ENCODE results near the gene CREB5. TPM values are rescaled to one million over a fixed set of nuclear protein-coding genes. Genes with fewer than 3 reads are reported as not detected.

CREB5 gene
- total RNA-seq, 1 donor from 2014 or later = not detected

DNA sequence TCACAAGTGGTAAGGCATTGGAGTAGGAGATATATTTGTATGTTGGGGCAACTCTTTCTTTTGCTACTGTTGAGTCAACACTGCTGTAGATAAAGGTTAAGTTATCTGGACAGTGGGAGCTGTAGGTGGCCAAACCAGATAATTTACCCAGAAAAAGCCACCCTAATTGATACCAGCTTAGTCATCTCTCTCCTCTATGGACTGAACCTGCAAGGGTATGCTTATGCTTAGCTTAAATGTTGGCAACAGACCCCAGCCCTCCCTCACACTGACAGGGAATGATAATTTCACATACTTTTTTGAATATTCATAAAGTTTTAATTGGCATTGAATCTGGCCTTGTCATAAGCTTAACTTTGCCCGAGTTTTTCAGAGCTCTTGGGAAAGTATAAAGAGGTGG lies 66.3 kb downstream of the CREB5 start:
- Mint-ChIP-seq H3K4me1 (ENCODE audit: low read depth) (peaks cover 1% of the 10 kb centered on the region), H3K9me3 (no peaks in the 10 kb centered on the region), H3K27ac (no peak overlapping the region), H3K27me3 (ENCODE audit: low read depth) (peaks cover 8% of the 10 kb centered on the region), H3K36me3 (ENCODE audit: low read depth) (no peaks in the 10 kb centered on the region), H3K4me3 (ENCODE audit: low read depth) (no peak overlapping the region)
- intact Hi-C loops (cut with micrococcal nuclease) = no loop called here
- DNase-seq (ENCODE audit: low spot score) = no peak

GRCh38 chr7:28479507-28479947 lies 67.2 kb downstream of the CREB5 start:
- no peak overlapping the region for H3K27ac Mint-ChIP-seq
- H3K4me1 Mint-ChIP-seq (ENCODE audit: low read depth) = peaks cover 1% of the 10 kb centered on the region
- intact Hi-C loops (cut with micrococcal nuclease) = no loop called here
- H3K4me3 Mint-ChIP-seq (ENCODE audit: low read depth) = no peak overlapping the region
- DNase-seq (ENCODE audit: low spot score) = no peak
- H3K27me3 Mint-ChIP-seq (ENCODE audit: low read depth) = peaks cover 8% of the 10 kb centered on the region
- H3K9me3 Mint-ChIP-seq = no peaks in the 10 kb centered on the region
- no peaks in the 10 kb centered on the region for H3K36me3 Mint-ChIP-seq (ENCODE audit: low read depth)

DNA sequence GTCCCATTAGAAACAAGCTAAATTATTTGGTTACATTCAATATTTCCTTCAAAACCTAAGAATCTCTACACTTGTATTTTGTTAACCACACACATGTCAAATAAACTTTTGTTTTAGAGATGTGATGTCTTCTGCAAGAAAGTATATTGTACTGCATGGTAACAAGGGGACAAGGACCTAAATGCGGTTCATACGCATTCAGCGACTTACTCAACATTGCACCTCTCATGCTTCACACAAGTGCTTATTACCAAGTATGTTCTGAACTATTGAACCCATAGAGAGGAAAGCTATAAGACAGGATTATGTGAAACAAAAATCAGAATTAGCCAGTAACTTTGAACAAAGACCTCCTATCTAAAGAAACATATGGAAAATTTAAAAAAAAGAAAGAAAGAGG lies 68.3 kb downstream of the CREB5 start:
- H3K27ac Mint-ChIP-seq = no peak overlapping the region
- no peak overlapping the region for H3K4me3 Mint-ChIP-seq (ENCODE audit: low read depth)
- peaks cover 8% of the 10 kb centered on the region for H3K27me3 Mint-ChIP-seq (ENCODE audit: low read depth)
- H3K4me1 Mint-ChIP-seq (ENCODE audit: low read depth) = peaks cover 1% of the 10 kb centered on the region
- intact Hi-C loops (cut with micrococcal nuclease) = no loop called here
- H3K36me3 Mint-ChIP-seq (ENCODE audit: low read depth) = no peaks in the 10 kb centered on the region
- DNase-seq (ENCODE audit: low spot score) = no peak
- H3K9me3 Mint-ChIP-seq = no peaks in the 10 kb centered on the region

GRCh38 chr7:28481091-28481926 lies 69.0 kb downstream of the CREB5 start:
- Mint-ChIP-seq H3K4me1 (ENCODE audit: low read depth) (peaks cover 1% of the 10 kb centered on the region), H3K4me3 (ENCODE audit: low read depth) (no peak overlapping the region), H3K9me3 (no peaks in the 10 kb centered on the region), H3K36me3 (ENCODE audit: low read depth) (no peaks in the 10 kb centered on the region), H3K27ac (no peak overlapping the region), H3K27me3 (ENCODE audit: low read depth) (peaks cover 8% of the 10 kb centered on the region)
- DNase-seq (ENCODE audit: low spot score) = no peak
- intact Hi-C loops (cut with micrococcal nuclease) = no loop called here

DNA sequence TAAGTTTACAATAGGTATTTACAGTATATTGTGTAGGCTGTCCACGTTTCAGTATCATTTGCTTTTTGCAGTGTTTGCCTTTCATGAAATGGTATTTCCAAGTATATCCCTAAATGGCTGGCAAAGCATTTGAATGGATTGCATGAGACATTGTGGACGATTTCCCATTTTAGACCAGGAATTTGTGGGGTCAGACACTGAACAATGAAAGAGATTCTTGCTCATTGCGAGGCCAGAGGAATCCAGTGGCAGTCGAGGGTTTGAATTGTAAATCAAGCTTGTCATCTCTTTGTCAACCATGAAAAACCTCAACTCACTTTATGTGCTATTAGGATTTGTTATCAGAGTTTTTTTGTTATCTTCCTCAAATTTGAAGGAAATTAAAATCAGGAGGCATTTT lies 70.8 kb downstream of the CREB5 start:
- no peak for DNase-seq (ENCODE audit: low spot score)
- no peak overlapping the region for H3K4me3 Mint-ChIP-seq (ENCODE audit: low read depth)
- peaks cover 1% of the 10 kb centered on the region for H3K4me1 Mint-ChIP-seq (ENCODE audit: low read depth)
- H3K27me3 Mint-ChIP-seq (ENCODE audit: low read depth) = peaks cover 8% of the 10 kb centered on the region
- no peak overlapping the region for H3K27ac Mint-ChIP-seq
- H3K9me3 Mint-ChIP-seq = no peaks in the 10 kb centered on the region
- intact Hi-C loops (cut with micrococcal nuclease) = no loop called here
- no peaks in the 10 kb centered on the region for H3K36me3 Mint-ChIP-seq (ENCODE audit: low read depth)

DNA sequence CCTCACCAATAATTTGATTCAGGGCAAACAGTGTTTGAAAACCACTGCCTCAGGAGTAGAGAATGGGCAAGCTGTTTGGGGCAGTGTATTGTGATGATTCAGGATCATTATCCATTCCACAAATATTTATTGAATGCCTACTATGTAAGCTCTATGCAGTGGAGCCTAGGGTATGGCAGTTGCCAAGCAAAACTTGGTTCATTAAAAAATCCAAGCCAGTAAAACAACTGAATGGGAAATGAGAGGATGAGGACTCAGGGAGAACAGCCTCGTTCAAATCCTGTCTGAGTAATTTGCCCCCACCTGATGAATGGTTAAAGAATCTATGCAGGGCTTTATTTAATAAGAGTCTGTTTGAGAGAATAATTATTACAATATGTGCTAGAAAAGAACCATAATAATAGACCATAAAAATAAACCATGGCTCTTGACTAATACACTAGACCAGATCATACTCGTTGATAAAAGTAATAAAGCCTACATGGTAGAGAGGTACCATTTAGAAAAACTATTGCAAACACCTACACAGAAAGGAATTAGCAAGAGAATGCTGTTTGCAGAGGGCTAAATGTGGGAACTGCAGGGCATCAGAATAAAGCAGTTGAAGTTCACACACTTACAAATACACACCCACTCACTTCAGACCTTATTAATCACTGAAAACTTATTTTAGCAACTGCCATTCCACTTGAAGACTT lies 71.7 kb downstream of the CREB5 start:
- Mint-ChIP-seq H3K4me1 (ENCODE audit: low read depth) (peaks cover 1% of the 10 kb centered on the region), H3K36me3 (ENCODE audit: low read depth) (no peaks in the 10 kb centered on the region), H3K27me3 (ENCODE audit: low read depth) (peaks cover 8% of the 10 kb centered on the region), H3K27ac (no peak overlapping the region), H3K9me3 (no peaks in the 10 kb centered on the region), H3K4me3 (ENCODE audit: low read depth) (no peak overlapping the region)
- no peak for DNase-seq (ENCODE audit: low spot score)
- intact Hi-C loops (cut with micrococcal nuclease) = no loop called here

- peaks cover 8% of the 10 kb centered on the region for H3K27me3 Mint-ChIP-seq (ENCODE audit: low read depth)
- H3K4me3 Mint-ChIP-seq (ENCODE audit: low read depth) = no peak overlapping the region
- H3K4me1 Mint-ChIP-seq (ENCODE audit: low read depth) = peaks cover 1% of the 10 kb centered on the region
- H3K36me3 Mint-ChIP-seq (ENCODE audit: low read depth) = no peaks in the 10 kb centered on the region
- no peak overlapping the region for H3K27ac Mint-ChIP-seq
- no peak for DNase-seq (ENCODE audit: low spot score)
- H3K9me3 Mint-ChIP-seq = no peaks in the 10 kb centered on the region
- intact Hi-C loops (cut with micrococcal nuclease) = no loop called here
Measured at GRCh38 chr7:28484606-28484935, 72.3 kb downstream of the CREB5 start.

GRCh38 chr7:28487487-28487886 lies 75.2 kb downstream of the CREB5 start:
- H3K36me3 Mint-ChIP-seq (ENCODE audit: low read depth) = no peaks in the 10 kb centered on the region
- intact Hi-C loops (cut with micrococcal nuclease) = no loop called here
- peaks cover 4% of the 10 kb centered on the region for H3K27me3 Mint-ChIP-seq (ENCODE audit: low read depth)

DNA sequence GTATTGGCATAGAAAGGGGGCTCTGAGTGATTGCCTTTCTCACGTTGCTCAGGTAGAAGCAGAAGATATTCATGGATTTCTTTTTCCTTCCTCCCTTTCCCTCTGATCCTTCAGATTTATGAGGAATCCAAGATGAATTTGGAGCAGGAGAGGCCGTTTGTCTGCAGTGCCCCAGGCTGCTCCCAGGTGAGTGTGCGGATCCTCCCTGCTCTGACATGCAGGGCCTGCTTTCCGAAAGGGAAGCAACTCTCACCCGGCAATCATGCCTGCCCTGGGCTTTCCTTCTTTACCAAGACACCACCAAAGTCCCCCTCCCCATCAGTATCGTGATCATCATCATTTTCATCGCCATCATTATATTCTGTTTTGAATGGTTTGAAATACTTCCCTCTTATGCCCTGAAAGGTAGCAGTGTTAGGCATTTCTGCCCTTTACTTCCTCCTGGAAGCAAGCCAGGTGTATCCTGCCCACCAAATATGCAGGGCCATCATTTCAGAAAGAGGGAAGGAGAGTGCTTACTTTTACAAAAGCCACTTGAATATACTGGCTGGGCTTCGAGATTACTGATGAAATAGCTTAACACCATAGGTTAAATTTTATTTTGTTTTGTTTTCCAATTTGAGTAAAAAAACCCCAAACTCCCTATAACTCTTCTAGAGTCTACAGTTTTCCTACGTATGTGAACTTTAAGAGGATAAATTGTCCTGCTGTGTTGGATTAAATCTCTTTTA lies 75.9 kb downstream of the CREB5 start:
- intact Hi-C loops (cut with micrococcal nuclease) = no loop called here
- Mint-ChIP-seq H3K27ac (no peak overlapping the region), H3K27me3 (ENCODE audit: low read depth) (no peaks in the 10 kb centered on the region), H3K9me3 (no peaks in the 10 kb centered on the region), H3K36me3 (ENCODE audit: low read depth) (no peaks in the 10 kb centered on the region), H3K4me3 (ENCODE audit: low read depth) (no peak overlapping the region), H3K4me1 (ENCODE audit: low read depth) (no peaks in the 10 kb centered on the region)
- no peak for DNase-seq (ENCODE audit: low spot score)

More at GRCh38 chr7:28487487-28487886, 75.2 kb downstream of the CREB5 start:
- H3K27ac Mint-ChIP-seq = no peak overlapping the region
- DNase-seq (ENCODE audit: low spot score) = no peak
- no peaks in the 10 kb centered on the region for H3K9me3 Mint-ChIP-seq
- no peak overlapping the region for H3K4me3 Mint-ChIP-seq (ENCODE audit: low read depth)
- H3K4me1 Mint-ChIP-seq (ENCODE audit: low read depth) = no peaks in the 10 kb centered on the region

- Mint-ChIP-seq H3K4me1 (ENCODE audit: low read depth) (no peaks in the 10 kb centered on the region), H3K4me3 (ENCODE audit: low read depth) (no peak overlapping the region), H3K27ac (no peak overlapping the region), H3K27me3 (ENCODE audit: low read depth) (peaks cover 4% of the 10 kb centered on the region), H3K36me3 (ENCODE audit: low read depth) (no peaks in the 10 kb centered on the region), H3K9me3 (no peaks in the 10 kb centered on the region)
- intact Hi-C loops (cut with micrococcal nuclease) = no loop called here
- DNase-seq (ENCODE audit: low spot score) = no peak
Measured at GRCh38 chr7:28490831-28491230, 78.5 kb downstream of the CREB5 start.

- Mint-ChIP-seq H3K27ac (no peak overlapping the region), H3K9me3 (no peaks in the 10 kb centered on the region), H3K36me3 (ENCODE audit: low read depth) (no peaks in the 10 kb centered on the region), H3K4me1 (ENCODE audit: low read depth) (no peaks in the 10 kb centered on the region), H3K27me3 (ENCODE audit: low read depth) (peaks cover 4% of the 10 kb centered on the region), H3K4me3 (ENCODE audit: low read depth) (no peak overlapping the region)
- no peak for DNase-seq (ENCODE audit: low spot score)
- intact Hi-C loops (cut with micrococcal nuclease) = no loop called here
Measured at GRCh38 chr7:28493477-28493876, 81.2 kb downstream of the CREB5 start.

DNA sequence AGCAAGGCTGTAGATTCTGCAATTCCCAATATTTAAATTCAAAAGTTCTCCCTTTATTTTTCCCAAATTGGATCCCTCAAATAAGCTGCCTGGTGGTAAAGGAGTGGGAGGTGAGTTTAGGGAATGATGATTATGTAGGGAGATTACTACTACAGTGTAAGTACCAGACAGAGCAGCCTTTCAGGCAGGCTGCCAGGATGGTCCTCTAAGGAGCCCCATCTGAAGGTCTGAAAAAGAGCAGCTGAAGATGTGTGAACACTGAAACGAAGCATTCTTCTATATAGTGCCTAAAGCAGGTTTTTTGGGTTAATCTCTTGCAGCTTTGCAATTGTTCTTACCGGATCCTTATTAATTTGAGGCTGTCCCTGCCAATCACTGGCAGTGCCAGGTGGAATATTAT lies 84.7 kb downstream of the CREB5 start:
- DNase-seq (ENCODE audit: low spot score) = no peak
- Mint-ChIP-seq H3K4me3 (ENCODE audit: low read depth) (no peak overlapping the region), H3K27ac (no peak overlapping the region), H3K9me3 (no peaks in the 10 kb centered on the region), H3K36me3 (ENCODE audit: low read depth) (no peaks in the 10 kb centered on the region), H3K4me1 (ENCODE audit: low read depth) (no peaks in the 10 kb centered on the region), H3K27me3 (ENCODE audit: low read depth) (peaks cover 9% of the 10 kb centered on the region)
- intact Hi-C loops (cut with micrococcal nuclease) = no loop called here

GRCh38 chr7:28498636-28499035 lies 86.3 kb downstream of the CREB5 start:
- Mint-ChIP-seq H3K36me3 (ENCODE audit: low read depth) (no peaks in the 10 kb centered on the region), H3K4me3 (ENCODE audit: low read depth) (no peak overlapping the region), H3K9me3 (no peaks in the 10 kb centered on the region), H3K4me1 (ENCODE audit: low read depth) (no peaks in the 10 kb centered on the region), H3K27me3 (ENCODE audit: low read depth) (peaks cover 9% of the 10 kb centered on the region), H3K27ac (no peak overlapping the region)
- DNase-seq (ENCODE audit: low spot score) = no peak
- intact Hi-C loops (cut with micrococcal nuclease) = no loop called here
